Nephron progenitor cell (in vitro differentiated cells): ENCODE measurements around the gene ITIH2.
"Not testable (repeated sequence)": the region's sequence is repeated elsewhere in the genome, so short reads cannot be mapped to it uniquely, and the experiment has no call there.

Experiments used
- DNase-seq: peaks from one replicate; pipeline ENCODE4 v3.0.0; 2021
- H3K27ac Mint-ChIP-seq: 2 replicates; pipeline ENCODE4 v1.8.0; 2021; ENCODE audit warnings: mild to moderate bottlenecking, moderate library complexity, mixed read lengths
- H3K27me3 Mint-ChIP-seq: 2 replicates; pipeline ENCODE4 v1.8.0; 2021; ENCODE audit warnings: mild to moderate bottlenecking, low read depth, mixed read lengths; ENCODE audit not compliant: poor library complexity
- H3K36me3 Mint-ChIP-seq: 2 replicates; pipeline ENCODE4 v1.8.0; 2021; ENCODE audit warnings: low read depth, mixed read lengths
- H3K4me1 Mint-ChIP-seq: 2 replicates; pipeline ENCODE4 v1.8.0; 2021; ENCODE audit warnings: mixed read lengths
- H3K4me3 Mint-ChIP-seq: 2 replicates; pipeline ENCODE4 v1.8.0; 2021; ENCODE audit warnings: mild to moderate bottlenecking, moderate library complexity, mixed read lengths
- H3K9me3 Mint-ChIP-seq: 2 replicates; pipeline ENCODE4 v1.8.0; 2021; ENCODE audit warnings: mild to moderate bottlenecking, moderate library complexity, mixed read lengths
- TF ChIP-seq, protein P1 (sequence below): fragments of 200-600 bp; sonication (generic); IDR thresholded peaks from 2 replicates; pipeline ENCODE4 v1.5.0; 2021; ENCODE audit warnings: antibody characterized with exemption

Gene ITIH2

DNA sequence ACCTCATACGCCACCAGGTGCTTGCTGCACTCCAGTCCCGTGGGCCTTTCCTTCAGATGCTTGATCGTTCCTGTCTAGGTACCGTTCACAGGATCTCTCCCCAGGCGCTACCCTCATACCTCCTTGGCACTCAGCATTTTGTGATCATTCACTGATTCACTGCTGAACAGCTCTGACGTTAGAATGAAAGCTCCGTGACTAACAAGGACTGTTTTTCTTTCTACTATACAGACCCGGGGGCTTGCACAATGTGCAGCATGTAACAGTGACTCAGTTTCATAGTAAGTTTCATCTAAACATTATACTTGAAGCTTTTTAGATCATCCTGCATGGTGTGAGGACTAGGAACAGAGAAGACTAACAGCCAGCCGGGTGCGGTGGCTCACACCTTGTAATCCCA lies 64.1 kb downstream of the ITIH2 start:
- Mint-ChIP-seq H3K4me3 (no peak overlapping the region), H3K9me3 (no peaks in the 10 kb centered on the region), H3K27ac (no peak overlapping the region), H3K27me3 (peaks cover 2% of the 10 kb centered on the region), H3K36me3 (peaks cover 63% of the 10 kb centered on the region), H3K4me1 (no peaks in the 10 kb centered on the region)
- TF ChIP-seq, protein P1, sequence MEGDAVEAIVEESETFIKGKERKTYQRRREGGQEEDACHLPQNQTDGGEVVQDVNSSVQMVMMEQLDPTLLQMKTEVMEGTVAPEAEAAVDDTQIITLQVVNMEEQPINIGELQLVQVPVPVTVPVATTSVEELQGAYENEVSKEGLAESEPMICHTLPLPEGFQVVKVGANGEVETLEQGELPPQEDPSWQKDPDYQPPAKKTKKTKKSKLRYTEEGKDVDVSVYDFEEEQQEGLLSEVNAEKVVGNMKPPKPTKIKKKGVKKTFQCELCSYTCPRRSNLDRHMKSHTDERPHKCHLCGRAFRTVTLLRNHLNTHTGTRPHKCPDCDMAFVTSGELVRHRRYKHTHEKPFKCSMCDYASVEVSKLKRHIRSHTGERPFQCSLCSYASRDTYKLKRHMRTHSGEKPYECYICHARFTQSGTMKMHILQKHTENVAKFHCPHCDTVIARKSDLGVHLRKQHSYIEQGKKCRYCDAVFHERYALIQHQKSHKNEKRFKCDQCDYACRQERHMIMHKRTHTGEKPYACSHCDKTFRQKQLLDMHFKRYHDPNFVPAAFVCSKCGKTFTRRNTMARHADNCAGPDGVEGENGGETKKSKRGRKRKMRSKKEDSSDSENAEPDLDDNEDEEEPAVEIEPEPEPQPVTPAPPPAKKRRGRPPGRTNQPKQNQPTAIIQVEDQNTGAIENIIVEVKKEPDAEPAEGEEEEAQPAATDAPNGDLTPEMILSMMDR = no peak
- DNase-seq = no peak

DNA sequence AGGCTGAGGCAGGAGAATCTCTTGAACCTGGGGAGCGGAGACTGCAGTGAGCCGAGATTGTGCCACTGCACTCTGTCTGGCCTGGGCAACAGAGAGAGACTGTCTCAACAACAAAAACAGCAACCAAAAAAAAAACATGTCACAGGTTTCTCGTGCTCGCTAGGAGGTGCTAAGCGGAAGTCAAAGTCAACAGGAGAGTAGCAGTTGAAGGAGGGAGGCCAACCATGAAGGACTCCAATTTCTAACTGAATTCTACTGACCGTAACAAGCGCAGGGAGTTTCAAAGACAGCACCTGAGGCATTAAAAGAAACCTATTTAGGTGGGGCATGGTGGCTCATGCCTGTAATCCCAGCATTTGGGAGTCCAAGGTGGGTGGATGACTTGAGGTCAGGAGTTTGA lies 65.3 kb downstream of the ITIH2 start:
- no peak overlapping the region for H3K27ac Mint-ChIP-seq
- no peaks in the 10 kb centered on the region for H3K4me1 Mint-ChIP-seq
- H3K4me3 Mint-ChIP-seq = no peak overlapping the region
- DNase-seq = no peak
- H3K9me3 Mint-ChIP-seq = no peaks in the 10 kb centered on the region
- TF ChIP-seq, protein P1 = no peak
- peaks cover 2% of the 10 kb centered on the region for H3K27me3 Mint-ChIP-seq
- H3K36me3 Mint-ChIP-seq = peaks cover 61% of the 10 kb centered on the region

DNA sequence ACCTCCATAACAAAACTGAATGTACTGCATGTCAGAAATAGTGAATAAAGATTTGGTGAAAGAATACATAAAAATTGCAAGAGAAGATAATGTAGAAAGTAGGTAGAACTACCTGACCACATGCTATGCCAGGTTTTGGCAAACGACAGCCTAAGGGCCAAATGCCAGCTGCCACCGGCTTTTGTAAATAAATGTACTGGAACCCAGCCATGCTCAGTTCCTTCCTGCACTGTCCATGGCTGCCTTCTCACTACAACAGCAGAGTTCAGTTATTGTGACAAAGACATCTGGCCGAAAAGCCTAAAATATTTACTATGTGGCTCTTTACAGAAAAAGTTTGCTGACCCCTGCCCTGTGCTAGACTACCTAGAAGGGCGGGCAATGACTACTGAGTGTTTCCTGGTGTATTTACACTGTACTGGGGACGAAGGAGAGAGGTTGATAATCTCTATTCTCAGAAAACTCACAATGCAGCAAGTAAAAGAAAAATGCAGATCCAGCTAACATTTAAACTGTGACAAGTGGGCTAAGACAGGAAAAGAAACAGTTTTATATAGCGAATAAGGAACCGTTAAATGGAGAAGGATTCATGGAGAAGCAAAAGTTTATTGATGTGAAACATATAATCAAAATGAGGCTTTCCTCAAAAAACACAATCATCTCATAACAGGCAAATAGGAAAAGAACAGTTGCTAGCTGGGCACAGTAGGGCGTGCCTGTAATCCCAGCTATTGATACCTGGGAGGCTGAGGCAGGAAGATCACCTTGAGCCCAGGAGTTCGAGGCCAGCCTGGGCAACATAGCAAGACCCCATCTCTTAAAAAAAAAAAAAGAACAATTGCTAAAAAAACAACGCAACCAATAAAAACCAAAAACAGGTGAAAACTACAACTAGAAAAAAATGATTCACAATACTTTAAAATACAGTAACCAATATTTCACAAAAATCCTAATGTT lies 71.0 kb downstream of the ITIH2 start:
- peaks cover 61% of the 10 kb centered on the region for H3K36me3 Mint-ChIP-seq
- no peaks in the 10 kb centered on the region for H3K27me3 Mint-ChIP-seq
- H3K4me3 Mint-ChIP-seq = no peak overlapping the region
- TF ChIP-seq, protein P1 = no peak
- H3K4me1 Mint-ChIP-seq = no peaks in the 10 kb centered on the region
- no peak overlapping the region for H3K27ac Mint-ChIP-seq
- no peak for DNase-seq
- H3K9me3 Mint-ChIP-seq = no peaks in the 10 kb centered on the region

DNA sequence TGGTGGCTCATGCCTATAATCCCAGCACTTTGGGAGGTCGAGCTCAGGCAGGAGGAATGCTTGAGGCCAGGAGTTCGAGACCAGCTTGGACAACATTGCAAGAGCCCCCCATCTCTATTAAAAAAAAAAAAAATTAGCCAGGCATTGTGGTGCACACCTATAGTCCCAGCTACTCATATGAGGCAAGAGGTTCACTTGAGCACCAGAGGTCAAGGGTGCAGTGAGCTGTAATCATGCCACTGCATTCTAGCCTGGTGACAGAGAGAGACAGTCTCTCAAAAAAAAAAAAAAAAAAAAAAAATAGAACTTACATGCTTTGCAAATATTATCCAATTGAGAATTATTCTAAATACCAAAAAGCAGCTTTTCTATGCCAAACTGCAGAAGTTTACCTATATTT lies 73.7 kb downstream of the ITIH2 start:
- Mint-ChIP-seq H3K9me3 (no peaks in the 10 kb centered on the region), H3K27ac (no peak overlapping the region), H3K27me3 (no peaks in the 10 kb centered on the region), H3K4me3 (no peak overlapping the region), H3K36me3 (peaks cover 67% of the 10 kb centered on the region), H3K4me1 (no peaks in the 10 kb centered on the region)
- TF ChIP-seq, protein P1 = no peak
- no peak for DNase-seq

DNA sequence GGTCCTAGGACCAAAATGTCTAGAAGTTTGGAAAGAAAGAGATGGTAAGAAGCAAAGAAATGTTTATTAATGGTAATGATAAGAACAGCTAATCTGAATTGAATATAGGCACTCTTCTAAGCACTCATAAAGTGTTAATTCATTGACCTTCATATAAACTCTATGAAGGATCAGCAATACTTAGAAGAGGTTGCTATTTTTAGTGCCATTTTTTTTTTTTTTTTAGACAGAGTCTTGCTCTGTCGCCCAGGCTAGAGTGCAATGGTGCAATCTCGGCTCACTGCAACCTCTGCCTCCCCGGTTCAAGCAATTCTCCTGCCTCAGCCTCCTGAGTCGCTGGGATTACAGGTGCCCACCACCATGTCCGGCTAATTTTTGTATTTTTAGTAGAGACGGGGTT lies 79.1 kb downstream of the ITIH2 start:
- H3K27me3 Mint-ChIP-seq, H3K27ac Mint-ChIP-seq, H3K4me3 Mint-ChIP-seq, DNase-seq, H3K4me1 Mint-ChIP-seq, H3K9me3 Mint-ChIP-seq: not testable (repeated sequence)
- H3K36me3 Mint-ChIP-seq = peaks cover 60% of the 10 kb centered on the region

DNA sequence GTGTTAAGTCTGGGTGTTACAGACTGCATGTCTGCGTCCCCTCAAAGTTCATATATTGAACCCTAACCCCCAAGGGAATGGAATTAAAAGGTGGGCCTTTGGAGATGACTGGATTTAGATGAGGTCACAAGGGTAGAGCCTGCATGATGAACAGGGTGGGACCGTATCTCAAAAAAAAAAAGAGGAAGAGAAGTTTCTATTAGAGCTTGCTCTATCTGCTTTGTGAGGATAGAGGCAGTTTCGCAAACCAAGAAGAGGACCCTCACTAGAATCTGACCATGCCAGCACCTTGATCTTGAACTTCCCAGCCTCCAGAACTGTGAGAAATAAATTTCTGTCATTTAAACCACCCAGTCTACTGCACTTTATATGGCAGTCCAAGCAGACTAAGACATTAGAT lies 83.3 kb downstream of the ITIH2 start:
- TF ChIP-seq, protein P1 = no peak
- H3K27ac Mint-ChIP-seq = no peak overlapping the region
- H3K36me3 Mint-ChIP-seq = peaks cover 40% of the 10 kb centered on the region
- no peaks in the 10 kb centered on the region for H3K27me3 Mint-ChIP-seq
- no peaks in the 10 kb centered on the region for H3K9me3 Mint-ChIP-seq
- peaks cover 25% of the 10 kb centered on the region for H3K4me1 Mint-ChIP-seq
- no peak overlapping the region for H3K4me3 Mint-ChIP-seq
- DNase-seq = no peak
